Measurements from ENCODE around the gene KIF18B. TPM values are rescaled to one million over a fixed set of nuclear protein-coding genes. Genes with fewer than 3 reads are reported as not detected.

The KIF18B gene
- total RNA-seq, 1 donor from 2014 or later, result 0.89 TPM

DNA sequence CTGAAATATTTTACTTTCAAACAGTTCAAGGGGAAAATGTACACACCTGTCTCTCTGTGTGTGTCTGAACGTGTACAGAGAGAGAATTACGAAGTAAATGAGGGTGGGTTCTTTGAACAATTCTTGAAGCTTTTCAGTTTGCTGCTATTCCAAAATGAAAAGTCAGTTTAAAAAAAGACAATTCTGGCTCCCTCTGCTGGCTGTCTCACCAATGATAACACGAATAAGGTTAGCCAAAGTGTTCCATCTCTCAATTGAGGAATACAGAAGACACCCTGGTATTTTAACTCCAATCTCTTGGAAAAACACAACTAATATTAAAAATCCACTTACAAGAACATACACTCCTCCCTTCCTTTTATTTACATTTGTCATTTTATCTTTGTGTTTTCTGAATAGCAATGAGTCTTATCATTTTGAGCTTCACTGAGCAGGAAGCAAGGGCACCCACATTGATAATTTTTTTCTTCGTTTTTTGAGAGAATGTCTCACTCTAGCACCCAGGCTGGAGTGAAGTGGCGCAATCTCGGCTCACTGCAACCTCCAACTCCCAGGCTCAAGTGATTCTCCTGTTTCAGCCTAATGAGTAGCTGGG lies 68.8 kb downstream of the KIF18B start:
- no peak for ATAC-seq
- intact Hi-C loops (cut with DNase I), result no loop called here
- no peak for DNase-seq
- peaks cover 98% of the 10 kb centered on the region for H3K36me3 ChIP-seq
- no peaks in the 10 kb centered on the region for H3K4me1 ChIP-seq
- H3K27me3 ChIP-seq (ENCODE audit: low read depth), result no peaks in the 10 kb centered on the region
- TF ChIP-seq, protein P1, sequence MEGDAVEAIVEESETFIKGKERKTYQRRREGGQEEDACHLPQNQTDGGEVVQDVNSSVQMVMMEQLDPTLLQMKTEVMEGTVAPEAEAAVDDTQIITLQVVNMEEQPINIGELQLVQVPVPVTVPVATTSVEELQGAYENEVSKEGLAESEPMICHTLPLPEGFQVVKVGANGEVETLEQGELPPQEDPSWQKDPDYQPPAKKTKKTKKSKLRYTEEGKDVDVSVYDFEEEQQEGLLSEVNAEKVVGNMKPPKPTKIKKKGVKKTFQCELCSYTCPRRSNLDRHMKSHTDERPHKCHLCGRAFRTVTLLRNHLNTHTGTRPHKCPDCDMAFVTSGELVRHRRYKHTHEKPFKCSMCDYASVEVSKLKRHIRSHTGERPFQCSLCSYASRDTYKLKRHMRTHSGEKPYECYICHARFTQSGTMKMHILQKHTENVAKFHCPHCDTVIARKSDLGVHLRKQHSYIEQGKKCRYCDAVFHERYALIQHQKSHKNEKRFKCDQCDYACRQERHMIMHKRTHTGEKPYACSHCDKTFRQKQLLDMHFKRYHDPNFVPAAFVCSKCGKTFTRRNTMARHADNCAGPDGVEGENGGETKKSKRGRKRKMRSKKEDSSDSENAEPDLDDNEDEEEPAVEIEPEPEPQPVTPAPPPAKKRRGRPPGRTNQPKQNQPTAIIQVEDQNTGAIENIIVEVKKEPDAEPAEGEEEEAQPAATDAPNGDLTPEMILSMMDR (IDR thresholded peaks at IDR 0.05), result peak; percentile 54
- no peak overlapping the region for H3K4me3 ChIP-seq
- H3K9me3 ChIP-seq, result no peaks in the 10 kb centered on the region
- H3K27ac ChIP-seq, result no peak overlapping the region

DNA sequence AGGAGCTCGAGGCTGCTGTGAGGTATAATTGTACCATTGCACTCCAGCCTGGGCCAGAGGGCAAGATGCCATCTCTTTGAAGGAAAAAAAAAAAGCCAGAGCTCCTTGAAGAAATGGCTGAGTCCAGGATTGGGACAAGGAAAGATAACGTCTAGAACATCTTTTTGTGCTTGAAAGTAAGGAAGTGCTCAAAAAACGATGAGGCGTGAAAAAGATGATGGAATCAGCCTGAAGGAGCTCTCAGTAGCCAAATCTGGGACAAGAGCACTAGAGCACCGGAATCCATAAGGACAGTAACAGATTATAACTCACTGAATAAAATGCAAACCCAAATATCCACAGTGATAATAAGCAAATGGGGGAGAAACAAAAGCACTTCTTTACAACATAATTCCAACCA lies 70.5 kb downstream of the KIF18B start:
- Histone ChIP-seq H3K27me3 (ENCODE audit: low read depth) (no peaks in the 10 kb centered on the region), H3K9me3 (no peaks in the 10 kb centered on the region), H3K27ac (no peak overlapping the region), H3K4me1 (no peaks in the 10 kb centered on the region), H3K4me3 (no peak overlapping the region), H3K36me3 (peaks cover 96% of the 10 kb centered on the region)
- intact Hi-C loops (cut with DNase I), result no loop called here
- no peak for DNase-seq
- TF ChIP-seq, protein P1 (IDR thresholded peaks at IDR 0.05), result no peak
- no peak for ATAC-seq

DNA sequence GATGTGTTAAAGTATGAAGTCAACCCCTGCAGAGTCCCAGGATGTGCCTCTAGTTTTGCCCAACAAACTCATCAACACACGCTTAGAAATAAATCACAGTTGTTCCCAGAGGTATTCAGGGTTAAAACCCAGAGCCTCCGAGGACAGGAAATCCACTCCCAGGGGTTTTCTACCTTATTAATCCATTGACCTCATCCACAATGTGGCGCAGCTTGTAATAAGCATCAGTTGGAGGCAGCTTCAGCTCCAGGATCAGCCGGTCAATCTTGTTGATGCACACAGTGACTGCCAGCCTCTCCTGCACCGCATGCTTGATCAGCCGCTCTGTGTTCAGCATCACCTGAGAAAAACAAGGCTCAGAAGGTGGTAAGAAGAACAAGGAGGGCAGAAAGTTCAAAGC lies 71.8 kb downstream of the KIF18B start:
- TF ChIP-seq, protein P1 (IDR thresholded peaks at IDR 0.05), result no peak
- no peak for DNase-seq
- H3K4me3 ChIP-seq, result no peak overlapping the region
- no peak for ATAC-seq
- no peak overlapping the region for H3K27ac ChIP-seq
- H3K9me3 ChIP-seq, result no peaks in the 10 kb centered on the region
- no peaks in the 10 kb centered on the region for H3K4me1 ChIP-seq
- H3K36me3 ChIP-seq, result peaks cover 96% of the 10 kb centered on the region
- H3K27me3 ChIP-seq (ENCODE audit: low read depth), result no peaks in the 10 kb centered on the region
- intact Hi-C loops (cut with DNase I), result no loop called here

Small RNA genes within 50 kb of the gene (microRNA-seq; reads per million reads assigned to microRNA genes)
- gene MIR6783 (ENCODE audit: borderline number of aligned reads), result not detected

Other genes starting within 250 kb of the KIF18B start
- gene DBF4B, start 239.1 kb downstream of the KIF18B start, total RNA-seq, result 6.8 TPM
- 0.41 TPM for gene ADAM11, start 188.8 kb downstream of the KIF18B start, total RNA-seq
- gene GJC1, start 117.5 kb downstream of the KIF18B start, total RNA-seq, result 18.4 TPM
- gene HIGD1B, start 99.9 kb downstream of the KIF18B start, total RNA-seq, result 22.3 TPM
- gene EFTUD2, start 48.3 kb downstream of the KIF18B start, total RNA-seq, result 108 TPM
- not detected for gene GFAP, start 32.3 kb downstream of the KIF18B start, total RNA-seq
- gene C1QL1, start 20.5 kb upstream of the KIF18B start, total RNA-seq, result not detected
- 20.1 TPM for gene DCAKD, start 103.9 kb upstream of the KIF18B start, total RNA-seq
- 117 TPM for gene NMT1, start 113.5 kb upstream of the KIF18B start, total RNA-seq
- gene PLCD3, start 184.7 kb upstream of the KIF18B start, total RNA-seq, result 38.3 TPM
- gene ACBD4, start 187.9 kb upstream of the KIF18B start, total RNA-seq, result 16.6 TPM
- gene HEXIM1, start 200.7 kb upstream of the KIF18B start, total RNA-seq, result 33.9 TPM
- gene HEXIM2, start 214.1 kb upstream of the KIF18B start, total RNA-seq, result 6.4 TPM